AG08395 (cell line): ENCODE data around the gene IL1A.

ENCODE experiments used
- DNase-seq: peaks from one replicate; pipeline ENCODE4 v3.0.0; 2012; ENCODE audit warnings: mixed read lengths, low spot score

IL1A gene

DNA sequence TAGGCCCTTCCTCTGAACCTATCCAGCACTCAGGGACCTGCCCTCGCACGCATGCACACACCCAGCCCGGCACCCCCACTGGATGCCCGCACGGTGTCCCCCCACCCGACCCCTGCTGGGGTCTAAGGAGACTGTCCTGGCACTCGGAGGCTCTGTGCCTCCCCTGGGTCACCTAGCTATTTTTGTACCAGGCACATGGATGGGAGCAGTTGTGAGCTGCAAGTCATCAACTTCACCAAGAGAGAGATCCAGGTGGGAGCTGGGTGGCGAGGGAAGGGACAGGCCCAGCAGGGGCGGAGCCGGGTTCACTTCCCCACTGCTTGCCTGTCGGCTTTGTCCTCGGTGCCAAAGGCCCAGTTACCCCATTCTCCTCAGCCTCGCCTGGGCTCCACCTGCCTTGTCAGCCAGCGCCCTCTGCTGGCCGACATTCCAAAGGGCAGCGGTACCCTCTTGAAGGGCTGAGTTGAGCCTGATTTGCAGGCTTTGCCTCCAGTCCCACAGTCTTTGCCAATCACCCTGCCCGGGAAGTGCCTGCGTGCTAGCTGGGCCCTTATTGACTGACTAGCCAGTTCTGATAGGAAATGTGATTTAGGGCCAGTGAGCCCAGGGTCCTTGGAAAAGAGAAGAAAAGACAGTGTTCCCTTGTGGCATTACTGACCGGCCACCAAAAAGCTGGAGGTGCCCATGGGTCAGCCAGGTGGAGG is 57.7 kb downstream of the IL1A start:
- peak; percentile 96 for DNase-seq

DNA sequence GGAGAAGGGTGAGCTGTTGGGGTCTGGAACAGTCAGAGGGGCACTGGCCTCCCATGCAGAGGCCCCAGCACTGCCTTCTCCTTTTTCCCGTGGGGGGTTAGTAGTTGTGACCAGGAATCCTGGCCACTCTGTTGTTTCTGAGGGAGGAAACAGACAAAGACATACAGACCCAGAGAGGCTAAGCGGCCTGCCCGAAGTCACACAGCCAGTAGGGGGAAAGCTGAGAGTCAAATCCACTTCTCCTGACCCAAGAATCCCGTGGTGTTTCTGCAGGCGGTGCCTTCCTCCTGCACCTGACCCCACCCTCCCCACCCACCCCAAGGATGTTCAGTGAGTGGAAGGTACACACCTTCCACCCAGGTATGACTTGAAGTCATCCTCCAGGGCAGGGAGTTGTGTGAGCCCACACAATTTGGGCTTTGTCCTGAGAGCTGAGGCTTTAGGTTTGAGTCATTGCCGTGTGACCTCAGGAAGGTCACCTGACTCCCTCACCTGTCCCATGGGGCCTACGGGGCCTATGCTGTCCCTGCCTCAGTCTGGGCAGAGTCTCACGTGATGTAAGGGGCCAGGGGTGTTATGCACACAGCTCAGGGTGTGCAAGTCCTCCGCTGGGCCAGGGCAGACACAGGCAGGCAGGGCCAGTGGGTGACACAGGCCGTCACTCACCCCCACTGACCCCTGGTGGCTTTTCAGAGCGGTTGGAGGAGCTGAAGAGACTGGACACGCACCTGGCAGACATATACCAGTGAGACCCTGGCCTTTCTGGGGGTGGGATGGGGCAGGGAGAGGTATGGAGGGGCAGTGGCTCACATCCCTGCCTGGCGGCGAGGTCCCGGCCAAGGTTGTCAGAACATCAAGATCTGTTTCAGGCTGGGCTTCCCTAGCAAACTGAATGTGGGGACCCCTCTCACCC is 58.5 kb downstream of the IL1A start:
- no peak for DNase-seq

DNA sequence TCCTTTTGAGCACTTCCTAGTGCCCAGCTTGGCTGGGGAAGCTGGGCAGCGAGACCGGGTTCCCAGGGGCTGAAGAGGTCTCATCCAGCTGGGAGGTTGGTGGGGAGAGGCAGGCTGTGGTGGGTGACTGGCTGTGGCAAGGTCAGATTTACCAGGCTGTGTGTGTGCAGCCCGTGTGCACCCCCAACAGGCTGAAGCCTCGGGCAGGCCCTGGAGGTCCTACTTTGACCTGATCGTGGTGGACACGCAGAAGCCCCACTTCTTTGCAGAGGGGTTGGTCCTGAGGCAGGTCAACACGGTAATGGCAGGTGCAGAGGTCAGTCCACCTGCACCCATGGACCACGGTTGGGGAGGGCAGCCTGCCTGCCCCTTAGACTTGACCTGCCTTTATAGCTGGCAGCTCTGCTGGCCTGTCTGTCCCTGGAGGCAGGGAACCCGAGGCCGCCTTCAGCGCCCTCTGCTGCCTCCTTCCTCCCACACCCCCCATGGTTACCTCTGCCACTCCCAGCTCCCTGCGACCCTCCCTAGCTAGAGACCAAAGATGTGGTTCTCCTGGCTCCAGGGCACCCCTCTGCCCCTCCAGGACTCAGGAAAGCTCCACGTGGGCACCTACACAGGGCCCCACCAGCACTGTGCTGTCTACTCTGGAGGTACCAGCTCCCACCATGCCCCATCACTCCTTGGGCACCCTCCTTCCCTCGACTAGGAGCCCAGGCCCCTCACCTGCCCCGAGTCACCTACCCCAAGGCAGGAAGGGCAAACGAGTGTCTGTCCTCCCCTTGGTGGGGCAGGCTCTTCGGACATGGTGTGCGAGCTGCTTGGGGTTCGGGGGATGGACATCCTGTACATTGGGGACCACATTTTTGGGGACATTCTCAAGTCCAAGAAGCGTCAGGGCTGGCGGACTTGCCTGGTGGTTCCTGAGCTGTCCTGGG is 59.4 kb downstream of the IL1A start:
- peak; percentile 28 for DNase-seq

DNA sequence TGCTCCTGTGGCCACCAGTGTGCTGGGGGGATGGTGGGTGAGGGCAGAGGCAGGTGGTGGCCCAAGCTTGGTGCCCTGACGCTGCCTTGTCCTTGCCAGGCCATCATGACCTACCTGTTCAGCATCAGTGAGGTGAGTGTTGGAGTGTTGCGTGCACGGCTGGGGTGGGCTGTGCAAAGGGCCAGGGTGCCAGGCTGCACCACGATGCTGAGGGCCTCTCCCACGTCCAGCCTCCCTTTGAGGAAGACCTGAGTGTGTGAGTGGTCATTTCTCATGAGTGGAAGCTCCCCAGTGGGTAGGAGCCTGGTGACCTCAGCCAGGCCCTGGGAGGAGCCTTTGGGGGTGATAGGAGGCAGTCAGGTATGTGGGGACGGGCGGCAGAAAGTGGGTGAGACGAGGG is 60.3 kb downstream of the IL1A start:
- no peak for DNase-seq
